ENCODE measurements around the gene EIF4E1B. TPM values are rescaled to one million over a fixed set of nuclear protein-coding genes. Genes with fewer than 3 reads are reported as not detected.

The EIF4E1B gene
- total and polyA plus RNA-seq, 2 experiments from 2014 or later, result 0.17 TPM; not detected in 1

DNA sequence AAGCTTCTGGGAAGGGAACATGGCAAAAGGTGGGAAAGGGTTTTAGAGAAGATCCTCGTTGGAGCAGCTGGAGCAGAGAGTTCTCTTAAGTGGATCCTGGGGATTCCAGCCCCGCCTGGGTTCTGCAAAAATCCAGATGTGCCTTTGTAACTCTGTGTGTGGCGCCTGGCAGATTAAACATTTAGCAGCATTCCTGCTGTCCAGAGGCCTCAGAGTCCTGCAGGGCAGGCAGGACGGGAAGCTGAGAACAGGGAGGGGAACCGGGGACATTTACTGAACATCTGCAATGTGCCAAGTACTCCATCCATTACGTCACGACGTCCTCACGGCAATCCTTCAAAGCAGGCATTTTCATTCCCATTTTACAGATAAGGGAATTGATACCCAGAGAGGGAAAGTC, 6.0 kb downstream of the EIF4E1B start:
- Histone ChIP-seq H3K4me3 (no peak overlapping the region), H4K20me1 (replicated peaks; ENCODE audit: insufficient read depth) (no peaks in the 10 kb centered on the region), H3K36me3 (ENCODE audit: insufficient read depth) (no peaks in the 10 kb centered on the region), H3F3A (replicated peaks; ENCODE audit: low read depth) (no peaks in the 10 kb centered on the region), H2AFZ (no peak overlapping the region), H3K4me1 (ENCODE audit: insufficient read depth) (peaks cover 5% of the 10 kb centered on the region; the same call in 1 of the 2 replicates), H3K79me2 (replicated peaks; ENCODE audit: insufficient read depth) (no peaks in the 10 kb centered on the region), H3K27me3 (ENCODE audit: insufficient read depth) (peaks cover 11% of the 10 kb centered on the region), H3K27ac (ENCODE audit: low read depth) (no peak overlapping the region), H3K9me2 (ENCODE audit: insufficient read depth) (no peaks in the 10 kb centered on the region), H3K4me2 (no peak overlapping the region)
- H3K36me3 Mint-ChIP-seq (ENCODE audit: low read depth), result no peaks in the 10 kb centered on the region
- peaks cover 32% of the 10 kb centered on the region for H3K4me1 Mint-ChIP-seq
- peaks cover 32% of the 10 kb centered on the region for H3K27me3 Mint-ChIP-seq (ENCODE audit: insufficient read depth, low read depth, poor library complexity)
- ATAC-seq (no peak), DNase-seq (ENCODE audit: low spot score) (no peak)
- H3K4me3 Mint-ChIP-seq, result no peak overlapping the region
- no peak for TF ChIP-seq JUNB (IDR thresholded peaks at IDR 0.05; ENCODE audit: unreplicated experiment)
- TF ChIP-seq ZNF331 (CRISPR knock-in tag; IDR thresholded peaks at IDR 0.05; ENCODE audit: low read depth), result no peak
- no peak overlapping the region for H3K27ac Mint-ChIP-seq
- peaks cover 5% of the 10 kb centered on the region; the same call in 2 of the 3 replicates for H3K9me3 Mint-ChIP-seq

DNA sequence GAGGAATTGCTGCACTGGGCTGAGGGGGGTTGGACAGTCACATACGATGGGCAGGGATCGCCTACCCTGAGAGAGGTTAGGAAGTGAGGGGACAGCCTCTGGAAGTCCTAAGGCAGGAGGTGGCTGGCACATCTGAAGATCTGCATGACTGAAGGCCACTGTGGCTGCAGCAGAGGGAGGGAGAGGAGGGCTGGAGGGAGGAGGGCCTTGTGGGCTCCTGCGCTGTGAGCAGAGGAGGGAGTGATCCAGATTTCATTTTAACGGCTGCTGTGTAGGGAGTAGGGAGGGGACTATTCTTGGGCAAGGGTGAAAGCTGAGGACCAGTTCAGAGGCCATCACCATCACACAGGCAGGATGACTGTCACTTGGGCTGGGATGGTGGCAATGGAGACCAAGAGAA, 7.1 kb downstream of the EIF4E1B start:
- no peaks in the 10 kb centered on the region for H3K36me3 ChIP-seq (ENCODE audit: insufficient read depth)
- ATAC-seq (peak; percentile 43), DNase-seq (ENCODE audit: low spot score) (no peak)
- H4K20me1 ChIP-seq (replicated peaks; ENCODE audit: insufficient read depth), result no peaks in the 10 kb centered on the region
- no peaks in the 10 kb centered on the region for H3K9me2 ChIP-seq (ENCODE audit: insufficient read depth)
- H3K4me2 ChIP-seq, result no peak overlapping the region
- no peaks in the 10 kb centered on the region for H3F3A ChIP-seq (replicated peaks; ENCODE audit: low read depth)
- H3K27ac ChIP-seq (ENCODE audit: low read depth), result no peak overlapping the region
- H3K4me1 Mint-ChIP-seq, result peaks cover 38% of the 10 kb centered on the region
- H3K27me3 ChIP-seq (ENCODE audit: insufficient read depth), result no peaks in the 10 kb centered on the region; the same call in 1 of the 2 replicates
- H3K36me3 Mint-ChIP-seq (ENCODE audit: low read depth), result no peaks in the 10 kb centered on the region
- no peaks in the 10 kb centered on the region for H3K79me2 ChIP-seq (replicated peaks; ENCODE audit: insufficient read depth)
- H3K27me3 Mint-ChIP-seq (ENCODE audit: insufficient read depth, low read depth, poor library complexity), result peaks cover 31% of the 10 kb centered on the region
- no peak overlapping the region for H3K27ac Mint-ChIP-seq
- H3K4me3 Mint-ChIP-seq, result no peak overlapping the region
- H2AFZ ChIP-seq, result no peak overlapping the region
- no peak overlapping the region for H3K4me3 ChIP-seq
- peaks cover 5% of the 10 kb centered on the region; the same call in 1 of the 2 replicates for H3K4me1 ChIP-seq (ENCODE audit: insufficient read depth)
- H3K9me3 Mint-ChIP-seq, result peaks cover 5% of the 10 kb centered on the region; the same call in 1 of the 3 replicates
- no peak for TF ChIP-seq ZNF331 (CRISPR knock-in tag; IDR thresholded peaks at IDR 0.05; ENCODE audit: low read depth)
- TF ChIP-seq, protein P1, sequence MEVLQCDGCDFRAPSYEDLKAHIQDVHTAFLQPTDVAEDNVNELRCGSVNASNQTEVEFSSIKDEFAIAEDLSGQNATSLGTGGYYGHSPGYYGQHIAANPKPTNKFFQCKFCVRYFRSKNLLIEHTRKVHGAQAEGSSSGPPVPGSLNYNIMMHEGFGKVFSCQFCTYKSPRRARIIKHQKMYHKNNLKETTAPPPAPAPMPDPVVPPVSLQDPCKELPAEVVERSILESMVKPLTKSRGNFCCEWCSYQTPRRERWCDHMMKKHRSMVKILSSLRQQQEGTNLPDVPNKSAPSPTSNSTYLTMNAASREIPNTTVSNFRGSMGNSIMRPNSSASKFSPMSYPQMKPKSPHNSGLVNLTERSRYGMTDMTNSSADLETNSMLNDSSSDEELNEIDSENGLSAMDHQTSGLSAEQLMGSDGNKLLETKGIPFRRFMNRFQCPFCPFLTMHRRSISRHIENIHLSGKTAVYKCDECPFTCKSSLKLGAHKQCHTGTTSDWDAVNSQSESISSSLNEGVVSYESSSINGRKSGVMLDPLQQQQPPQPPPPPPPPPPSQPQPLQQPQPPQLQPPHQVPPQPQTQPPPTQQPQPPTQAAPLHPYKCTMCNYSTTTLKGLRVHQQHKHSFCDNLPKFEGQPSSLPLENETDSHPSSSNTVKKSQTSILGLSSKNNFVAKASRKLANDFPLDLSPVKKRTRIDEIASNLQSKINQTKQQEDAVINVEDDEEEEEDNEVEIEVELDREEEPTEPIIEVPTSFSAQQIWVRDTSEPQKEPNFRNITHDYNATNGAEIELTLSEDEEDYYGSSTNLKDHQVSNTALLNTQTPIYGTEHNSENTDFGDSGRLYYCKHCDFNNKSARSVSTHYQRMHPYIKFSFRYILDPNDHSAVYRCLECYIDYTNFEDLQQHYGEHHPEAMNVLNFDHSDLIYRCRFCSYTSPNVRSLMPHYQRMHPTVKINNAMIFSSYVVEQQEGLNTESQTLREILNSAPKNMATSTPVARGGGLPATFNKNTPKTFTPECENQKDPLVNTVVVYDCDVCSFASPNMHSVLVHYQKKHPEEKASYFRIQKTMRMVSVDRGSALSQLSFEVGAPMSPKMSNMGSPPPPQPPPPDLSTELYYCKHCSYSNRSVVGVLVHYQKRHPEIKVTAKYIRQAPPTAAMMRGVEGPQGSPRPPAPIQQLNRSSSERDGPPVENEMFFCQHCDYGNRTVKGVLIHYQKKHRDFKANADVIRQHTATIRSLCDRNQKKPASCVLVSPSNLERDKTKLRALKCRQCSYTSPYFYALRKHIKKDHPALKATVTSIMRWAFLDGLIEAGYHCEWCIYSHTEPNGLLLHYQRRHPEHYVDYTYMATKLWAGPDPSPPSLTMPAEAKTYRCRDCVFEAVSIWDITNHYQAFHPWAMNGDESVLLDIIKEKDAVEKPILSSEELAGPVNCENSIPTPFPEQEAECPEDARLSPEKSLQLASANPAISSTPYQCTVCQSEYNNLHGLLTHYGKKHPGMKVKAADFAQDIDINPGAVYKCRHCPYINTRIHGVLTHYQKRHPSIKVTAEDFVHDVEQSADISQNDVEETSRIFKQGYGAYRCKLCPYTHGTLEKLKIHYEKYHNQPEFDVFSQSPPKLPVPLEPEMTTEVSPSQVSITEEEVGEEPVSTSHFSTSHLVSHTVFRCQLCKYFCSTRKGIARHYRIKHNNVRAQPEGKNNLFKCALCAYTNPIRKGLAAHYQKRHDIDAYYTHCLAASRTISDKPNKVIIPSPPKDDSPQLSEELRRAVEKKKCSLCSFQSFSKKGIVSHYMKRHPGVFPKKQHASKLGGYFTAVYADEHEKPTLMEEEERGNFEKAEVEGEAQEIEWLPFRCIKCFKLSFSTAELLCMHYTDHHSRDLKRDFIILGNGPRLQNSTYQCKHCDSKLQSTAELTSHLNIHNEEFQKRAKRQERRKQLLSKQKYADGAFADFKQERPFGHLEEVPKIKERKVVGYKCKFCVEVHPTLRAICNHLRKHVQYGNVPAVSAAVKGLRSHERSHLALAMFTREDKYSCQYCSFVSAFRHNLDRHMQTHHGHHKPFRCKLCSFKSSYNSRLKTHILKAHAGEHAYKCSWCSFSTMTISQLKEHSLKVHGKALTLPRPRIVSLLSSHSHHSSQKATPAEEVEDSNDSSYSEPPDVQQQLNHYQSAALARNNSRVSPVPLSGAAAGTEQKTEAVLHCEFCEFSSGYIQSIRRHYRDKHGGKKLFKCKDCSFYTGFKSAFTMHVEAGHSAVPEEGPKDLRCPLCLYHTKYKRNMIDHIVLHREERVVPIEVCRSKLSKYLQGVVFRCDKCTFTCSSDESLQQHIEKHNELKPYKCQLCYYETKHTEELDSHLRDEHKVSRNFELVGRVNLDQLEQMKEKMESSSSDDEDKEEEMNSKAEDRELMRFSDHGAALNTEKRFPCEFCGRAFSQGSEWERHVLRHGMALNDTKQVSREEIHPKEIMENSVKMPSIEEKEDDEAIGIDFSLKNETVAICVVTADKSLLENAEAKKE (CRISPR knock-in tag; IDR thresholded peaks at IDR 0.05), result no peak
- no peak for TF ChIP-seq CREB1 (CRISPR knock-in tag; IDR thresholded peaks at IDR 0.05; ENCODE audit: low read depth)
- TF ChIP-seq, protein P2, sequence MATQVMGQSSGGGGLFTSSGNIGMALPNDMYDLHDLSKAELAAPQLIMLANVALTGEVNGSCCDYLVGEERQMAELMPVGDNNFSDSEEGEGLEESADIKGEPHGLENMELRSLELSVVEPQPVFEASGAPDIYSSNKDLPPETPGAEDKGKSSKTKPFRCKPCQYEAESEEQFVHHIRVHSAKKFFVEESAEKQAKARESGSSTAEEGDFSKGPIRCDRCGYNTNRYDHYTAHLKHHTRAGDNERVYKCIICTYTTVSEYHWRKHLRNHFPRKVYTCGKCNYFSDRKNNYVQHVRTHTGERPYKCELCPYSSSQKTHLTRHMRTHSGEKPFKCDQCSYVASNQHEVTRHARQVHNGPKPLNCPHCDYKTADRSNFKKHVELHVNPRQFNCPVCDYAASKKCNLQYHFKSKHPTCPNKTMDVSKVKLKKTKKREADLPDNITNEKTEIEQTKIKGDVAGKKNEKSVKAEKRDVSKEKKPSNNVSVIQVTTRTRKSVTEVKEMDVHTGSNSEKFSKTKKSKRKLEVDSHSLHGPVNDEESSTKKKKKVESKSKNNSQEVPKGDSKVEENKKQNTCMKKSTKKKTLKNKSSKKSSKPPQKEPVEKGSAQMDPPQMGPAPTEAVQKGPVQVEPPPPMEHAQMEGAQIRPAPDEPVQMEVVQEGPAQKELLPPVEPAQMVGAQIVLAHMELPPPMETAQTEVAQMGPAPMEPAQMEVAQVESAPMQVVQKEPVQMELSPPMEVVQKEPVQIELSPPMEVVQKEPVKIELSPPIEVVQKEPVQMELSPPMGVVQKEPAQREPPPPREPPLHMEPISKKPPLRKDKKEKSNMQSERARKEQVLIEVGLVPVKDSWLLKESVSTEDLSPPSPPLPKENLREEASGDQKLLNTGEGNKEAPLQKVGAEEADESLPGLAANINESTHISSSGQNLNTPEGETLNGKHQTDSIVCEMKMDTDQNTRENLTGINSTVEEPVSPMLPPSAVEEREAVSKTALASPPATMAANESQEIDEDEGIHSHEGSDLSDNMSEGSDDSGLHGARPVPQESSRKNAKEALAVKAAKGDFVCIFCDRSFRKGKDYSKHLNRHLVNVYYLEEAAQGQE (IDR thresholded peaks at IDR 0.05; ENCODE audit: unreplicated experiment), result no peak
- TF ChIP-seq JUNB (IDR thresholded peaks at IDR 0.05; ENCODE audit: unreplicated experiment), result no peak
- TF ChIP-seq EZH2 (IDR thresholded peaks at IDR 0.05; ENCODE audit: low read depth, unreplicated experiment), result no peak
- TF ChIP-seq POLR2AphosphoS5 (IDR thresholded peaks at IDR 0.05; ENCODE audit: low read depth), result no peak
- TF ChIP-seq, protein P3, sequence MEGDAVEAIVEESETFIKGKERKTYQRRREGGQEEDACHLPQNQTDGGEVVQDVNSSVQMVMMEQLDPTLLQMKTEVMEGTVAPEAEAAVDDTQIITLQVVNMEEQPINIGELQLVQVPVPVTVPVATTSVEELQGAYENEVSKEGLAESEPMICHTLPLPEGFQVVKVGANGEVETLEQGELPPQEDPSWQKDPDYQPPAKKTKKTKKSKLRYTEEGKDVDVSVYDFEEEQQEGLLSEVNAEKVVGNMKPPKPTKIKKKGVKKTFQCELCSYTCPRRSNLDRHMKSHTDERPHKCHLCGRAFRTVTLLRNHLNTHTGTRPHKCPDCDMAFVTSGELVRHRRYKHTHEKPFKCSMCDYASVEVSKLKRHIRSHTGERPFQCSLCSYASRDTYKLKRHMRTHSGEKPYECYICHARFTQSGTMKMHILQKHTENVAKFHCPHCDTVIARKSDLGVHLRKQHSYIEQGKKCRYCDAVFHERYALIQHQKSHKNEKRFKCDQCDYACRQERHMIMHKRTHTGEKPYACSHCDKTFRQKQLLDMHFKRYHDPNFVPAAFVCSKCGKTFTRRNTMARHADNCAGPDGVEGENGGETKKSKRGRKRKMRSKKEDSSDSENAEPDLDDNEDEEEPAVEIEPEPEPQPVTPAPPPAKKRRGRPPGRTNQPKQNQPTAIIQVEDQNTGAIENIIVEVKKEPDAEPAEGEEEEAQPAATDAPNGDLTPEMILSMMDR (conservative IDR thresholded peaks at IDR 0.05; ENCODE audit: low read depth in 2 of 2), result no peak
- TF ChIP-seq, protein P4, sequence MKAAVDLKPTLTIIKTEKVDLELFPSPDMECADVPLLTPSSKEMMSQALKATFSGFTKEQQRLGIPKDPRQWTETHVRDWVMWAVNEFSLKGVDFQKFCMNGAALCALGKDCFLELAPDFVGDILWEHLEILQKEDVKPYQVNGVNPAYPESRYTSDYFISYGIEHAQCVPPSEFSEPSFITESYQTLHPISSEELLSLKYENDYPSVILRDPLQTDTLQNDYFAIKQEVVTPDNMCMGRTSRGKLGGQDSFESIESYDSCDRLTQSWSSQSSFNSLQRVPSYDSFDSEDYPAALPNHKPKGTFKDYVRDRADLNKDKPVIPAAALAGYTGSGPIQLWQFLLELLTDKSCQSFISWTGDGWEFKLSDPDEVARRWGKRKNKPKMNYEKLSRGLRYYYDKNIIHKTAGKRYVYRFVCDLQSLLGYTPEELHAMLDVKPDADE (IDR thresholded peaks at IDR 0.05), result no peak
